C4-2B (cell line): ENCODE data around the gene VAT1.

Experiments
- H3K27ac ChIP-seq: fragments of 450-650 bp; 2 replicates; pipeline ENCODE4 v1.5.1; 2017
- ZFX ChIP-seq: fragments of 450-650 bp; IDR thresholded peaks from 2 replicates; pipeline ENCODE4 v1.6.1; 2017
- TF ChIP-seq, protein P1 (sequence below): fragments of 450-650 bp; conservative IDR thresholded peaks from 2 replicates; pipeline ENCODE4 v1.5.1; 2017; ENCODE audit warnings: mild to moderate bottlenecking

The VAT1 gene

DNA sequence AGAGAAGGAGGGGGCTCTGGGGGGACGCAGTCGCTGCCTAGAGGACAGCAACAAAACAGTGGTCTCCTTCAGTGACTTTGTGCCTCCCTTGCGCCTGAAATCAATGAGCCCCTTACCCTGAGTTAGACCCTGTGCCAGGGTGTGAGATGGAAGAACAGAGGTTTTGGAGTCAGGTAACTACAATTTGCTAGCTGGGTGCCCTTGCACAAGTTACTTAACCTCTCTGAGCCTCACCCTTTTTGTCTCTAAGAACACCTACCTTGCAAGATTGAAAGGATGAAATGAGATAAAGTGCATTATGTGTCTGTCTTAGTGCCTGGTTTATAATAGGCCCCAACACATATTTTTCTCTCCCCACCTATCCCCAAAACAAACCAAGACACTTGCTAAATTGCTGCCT, 12.7 kb upstream of the VAT1 start:
- TF ChIP-seq, protein P1, sequence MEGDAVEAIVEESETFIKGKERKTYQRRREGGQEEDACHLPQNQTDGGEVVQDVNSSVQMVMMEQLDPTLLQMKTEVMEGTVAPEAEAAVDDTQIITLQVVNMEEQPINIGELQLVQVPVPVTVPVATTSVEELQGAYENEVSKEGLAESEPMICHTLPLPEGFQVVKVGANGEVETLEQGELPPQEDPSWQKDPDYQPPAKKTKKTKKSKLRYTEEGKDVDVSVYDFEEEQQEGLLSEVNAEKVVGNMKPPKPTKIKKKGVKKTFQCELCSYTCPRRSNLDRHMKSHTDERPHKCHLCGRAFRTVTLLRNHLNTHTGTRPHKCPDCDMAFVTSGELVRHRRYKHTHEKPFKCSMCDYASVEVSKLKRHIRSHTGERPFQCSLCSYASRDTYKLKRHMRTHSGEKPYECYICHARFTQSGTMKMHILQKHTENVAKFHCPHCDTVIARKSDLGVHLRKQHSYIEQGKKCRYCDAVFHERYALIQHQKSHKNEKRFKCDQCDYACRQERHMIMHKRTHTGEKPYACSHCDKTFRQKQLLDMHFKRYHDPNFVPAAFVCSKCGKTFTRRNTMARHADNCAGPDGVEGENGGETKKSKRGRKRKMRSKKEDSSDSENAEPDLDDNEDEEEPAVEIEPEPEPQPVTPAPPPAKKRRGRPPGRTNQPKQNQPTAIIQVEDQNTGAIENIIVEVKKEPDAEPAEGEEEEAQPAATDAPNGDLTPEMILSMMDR, result no peak
- no peak for TF ChIP-seq ZFX
- no peak overlapping the region for H3K27ac ChIP-seq

DNA sequence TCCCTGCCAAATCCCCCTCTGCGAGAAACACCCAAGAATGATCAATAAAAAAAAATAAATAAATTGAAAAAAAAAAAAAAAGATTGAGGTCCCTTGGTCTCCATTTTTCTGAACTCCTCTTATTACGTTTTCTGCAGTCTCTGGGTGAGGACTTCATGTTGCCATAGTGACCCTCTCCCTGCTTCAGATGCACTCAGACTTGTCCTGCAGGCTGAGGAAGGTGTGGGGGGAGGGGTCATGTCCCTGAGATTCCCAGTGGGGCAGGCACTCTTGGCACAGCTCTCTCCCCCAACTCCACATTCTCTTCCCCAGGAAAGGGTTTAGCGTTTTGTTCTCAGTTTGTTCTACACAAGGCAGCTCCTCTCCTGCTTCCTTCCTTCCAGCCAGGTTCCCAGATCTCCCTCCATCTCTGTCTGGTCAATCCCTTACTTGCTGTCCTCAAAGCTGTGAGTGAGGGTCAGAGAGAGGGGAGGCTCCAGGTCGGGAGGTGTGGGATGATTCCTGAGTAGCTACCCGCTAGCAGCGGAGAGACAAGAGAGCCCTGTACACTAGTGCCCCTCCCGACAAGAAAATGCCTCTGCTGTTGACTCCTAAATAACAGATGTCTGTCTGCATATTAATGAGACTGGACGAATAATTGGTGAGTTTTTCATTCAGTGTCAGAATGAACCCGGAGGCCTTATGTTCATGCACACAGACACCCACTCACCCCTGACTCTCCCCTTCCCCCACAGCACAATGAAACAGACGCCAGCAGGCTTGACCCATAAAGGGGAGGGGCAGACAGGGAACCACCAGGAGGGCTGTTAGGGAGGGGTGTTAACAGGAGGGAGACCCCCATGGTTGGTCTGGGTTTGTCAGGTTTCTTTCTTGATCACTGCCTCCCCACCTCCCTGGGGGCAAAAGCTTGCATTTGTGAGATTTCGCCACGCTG, 12.0 kb upstream of the VAT1 start:
- no peak overlapping the region for H3K27ac ChIP-seq
- TF ChIP-seq, protein P1, result no peak
- TF ChIP-seq ZFX, result no peak

DNA sequence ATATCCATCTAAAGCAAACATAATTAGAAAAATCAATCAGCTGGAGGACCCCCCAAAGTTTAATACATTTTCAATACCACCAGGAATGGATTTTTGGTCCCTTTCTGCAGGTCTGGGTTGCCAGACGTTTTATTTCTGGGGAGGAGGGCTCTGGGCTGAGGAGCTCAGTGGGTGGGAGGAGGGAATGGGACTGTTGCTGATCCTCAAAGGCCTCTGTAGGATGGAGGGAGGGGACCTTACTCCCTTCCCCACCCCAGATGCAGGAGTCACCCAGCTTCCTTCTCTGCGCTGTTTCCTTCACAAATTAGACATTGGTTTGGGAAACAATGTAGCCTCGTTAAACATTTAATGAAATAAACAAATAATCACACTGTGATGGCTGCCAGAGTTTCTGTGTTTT, 9.5 kb upstream of the VAT1 start:
- no peak overlapping the region for H3K27ac ChIP-seq
- no peak for TF ChIP-seq ZFX
- TF ChIP-seq, protein P1, result no peak

DNA sequence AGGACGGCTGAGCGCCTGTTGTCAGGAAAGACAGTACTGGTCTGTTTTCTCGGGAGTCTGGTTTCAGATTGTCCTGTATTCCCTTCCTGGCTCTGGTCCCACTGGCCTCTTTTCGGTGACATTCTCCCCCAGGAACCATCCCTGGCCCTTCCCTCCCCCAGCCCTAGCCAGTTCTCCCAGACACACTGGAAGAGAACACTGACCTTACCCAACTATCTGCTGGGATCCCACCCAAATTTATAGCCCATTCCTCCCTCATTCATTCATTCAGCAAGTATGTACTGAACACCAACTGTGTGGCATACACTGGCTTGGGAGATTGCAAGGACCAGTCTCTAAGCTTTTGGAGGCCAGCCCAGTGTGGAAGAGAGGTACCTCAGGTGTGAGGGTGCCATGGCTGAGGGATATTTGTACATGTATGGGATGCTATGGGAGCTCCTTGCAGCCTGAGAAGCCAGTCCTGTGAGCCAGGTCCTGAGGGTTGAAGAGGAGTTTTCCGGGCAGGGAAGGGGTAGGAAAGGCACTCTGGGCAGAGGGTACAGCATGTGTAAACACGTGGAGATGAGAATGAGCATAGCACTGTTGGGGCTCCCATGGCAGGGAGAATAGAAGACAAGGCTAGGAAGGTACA, 8.1 kb upstream of the VAT1 start:
- TF ChIP-seq ZFX, result no peak
- TF ChIP-seq, protein P1, result no peak
- no peak overlapping the region for H3K27ac ChIP-seq

DNA sequence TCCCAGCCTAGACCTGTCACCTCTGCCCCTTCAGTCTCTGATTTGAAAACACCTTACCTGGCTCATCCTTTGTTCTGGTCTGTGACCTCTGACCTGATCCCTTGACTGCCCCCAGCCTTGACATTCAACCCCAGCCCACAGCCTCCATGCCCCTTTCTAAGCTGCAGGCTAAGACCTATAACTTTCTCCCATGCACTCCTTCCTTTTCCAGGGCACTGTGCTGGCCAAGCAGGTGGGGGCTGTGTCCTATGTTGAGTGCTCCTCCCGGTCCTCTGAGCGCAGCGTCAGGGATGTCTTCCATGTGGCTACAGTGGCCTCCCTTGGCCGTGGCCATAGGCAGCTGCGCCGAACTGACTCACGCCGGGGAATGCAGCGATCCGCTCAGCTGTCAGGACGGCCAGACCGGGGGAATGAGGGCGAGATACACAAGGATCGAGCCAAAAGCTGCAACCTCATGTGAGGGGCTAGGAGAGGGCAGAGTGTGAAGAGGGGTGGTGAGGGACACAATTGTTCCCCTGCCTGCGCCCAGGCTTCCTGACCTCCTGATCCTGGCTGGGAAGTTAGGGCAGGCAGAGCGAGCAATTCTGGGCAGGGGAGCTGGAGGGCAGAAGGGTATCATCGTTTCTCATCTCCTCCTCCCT, 6.2 kb upstream of the VAT1 start:
- no peak for TF ChIP-seq ZFX
- TF ChIP-seq, protein P1, result no peak
- H3K27ac ChIP-seq, result no peak overlapping the region

DNA sequence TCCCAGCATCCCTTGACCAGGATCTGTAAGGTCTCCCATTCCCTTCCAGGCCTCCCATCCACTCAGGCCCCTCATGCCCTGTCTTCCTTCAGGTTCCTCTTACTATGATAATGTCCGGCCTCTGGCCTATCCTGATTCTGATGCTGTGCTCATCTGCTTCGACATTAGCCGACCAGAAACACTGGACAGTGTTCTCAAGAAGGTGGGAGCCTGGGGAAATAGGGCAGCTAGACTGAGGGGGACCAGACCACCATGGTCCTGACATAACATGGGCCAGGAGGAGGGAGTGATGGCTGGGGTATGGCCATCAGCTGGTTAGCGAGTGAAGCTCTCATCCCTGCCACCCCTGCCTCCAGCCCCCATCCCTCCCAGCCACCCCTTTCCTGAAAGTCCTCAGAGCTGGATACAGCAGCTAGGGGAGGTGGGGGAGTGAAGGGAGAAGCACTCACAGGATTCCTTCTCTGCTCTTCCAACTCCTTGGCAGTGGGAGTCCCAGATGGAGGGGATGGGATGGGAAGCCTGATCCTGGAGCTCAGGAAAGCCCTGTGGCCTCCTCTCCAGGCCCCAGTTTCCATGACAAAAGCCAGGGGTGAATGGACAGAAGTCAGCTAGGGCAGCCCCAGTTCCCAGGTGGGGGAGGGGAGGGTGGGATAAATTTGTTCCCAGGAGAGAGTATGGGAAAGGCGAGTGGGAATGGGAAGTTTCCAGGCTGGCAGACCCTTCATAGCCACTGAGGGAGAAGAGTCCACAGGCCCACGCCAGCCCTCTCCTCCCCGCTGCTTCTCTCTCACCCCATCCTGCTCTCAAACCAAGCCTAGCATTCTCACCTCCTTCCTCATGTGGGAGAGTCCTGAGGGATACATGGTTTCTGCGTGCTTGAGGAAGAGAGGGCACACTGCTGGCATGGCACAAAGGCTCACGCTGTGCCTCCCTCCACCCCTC, 5.2 kb upstream of the VAT1 start:
- no peak overlapping the region for H3K27ac ChIP-seq
- TF ChIP-seq, protein P1, result no peak
- no peak for TF ChIP-seq ZFX
